GM23338 (cell line): ENCODE measurements around the gene SLC37A1.

Source experiments
- CREB1 ChIP-seq: fragments of 250-450 bp; sonication (Bioruptor Pico); IDR thresholded peaks from 2 replicates; pipeline ENCODE4 v1.5.0; 2020; ENCODE audit warnings: low read depth, mild to moderate bottlenecking, moderate library complexity
- CTCF ChIP-seq, 2 experiments: fragments of 200-600 bp in 1 of 2; sonication (generic) in 1 of 2; conservative IDR thresholded peaks; 2 replicates each; pipeline versions ENCODE4 v1.5.1 to v1.6.1; 2016 to 2017; ENCODE audit warnings: antibody characterized with exemption in 2 of 2, low read depth in 2 of 2, mild to moderate bottlenecking in 2 of 2, moderate library complexity in 1 of 2
- ETS1 ChIP-seq: IDR thresholded peaks from 2 replicates; pipeline ENCODE4 v1.6.1; 2016; ENCODE audit warnings: antibody characterized with exemption
- EZH2 ChIP-seq: fragments of 200-600 bp; sonication (generic); IDR thresholded peaks from one replicate; pipeline ENCODE4 v1.8.0; 2017; ENCODE audit warnings: antibody characterized with exemption, mild to moderate bottlenecking, low read depth; ENCODE audit not compliant: unreplicated experiment
- EZH2phosphoT487 ChIP-seq: fragments of 200-600 bp; sonication (generic); IDR thresholded peaks from one replicate; pipeline ENCODE4 v1.8.1; 2018; ENCODE audit warnings: antibody characterized with exemption; ENCODE audit not compliant: unreplicated experiment
- JUNB ChIP-seq: IDR thresholded peaks from one replicate; pipeline ENCODE4 v1.6.1; 2016; ENCODE audit warnings: antibody characterized with exemption; ENCODE audit not compliant: unreplicated experiment
- NANOG ChIP-seq: IDR thresholded peaks from 2 replicates; pipeline ENCODE4 v1.6.1; 2016; ENCODE audit warnings: antibody characterized with exemption, borderline replicate concordance
- POLR2AphosphoS5 ChIP-seq: IDR thresholded peaks from 2 replicates; pipeline ENCODE4 v1.6.1; 2016; ENCODE audit warnings: antibody characterized with exemption, low read depth
- REST ChIP-seq: IDR thresholded peaks from one replicate; pipeline ENCODE4 v1.6.1; 2018; ENCODE audit warnings: antibody characterized with exemption; ENCODE audit not compliant: unreplicated experiment
- STAT1 ChIP-seq: IDR thresholded peaks from one replicate; pipeline ENCODE4 v1.6.1; 2016; ENCODE audit warnings: antibody characterized with exemption; ENCODE audit not compliant: unreplicated experiment
- ZNF331 ChIP-seq: fragments of 250-450 bp; sonication (Bioruptor Pico); IDR thresholded peaks from 2 replicates; pipeline ENCODE4 v1.5.0; 2020; ENCODE audit warnings: low read depth, mild to moderate bottlenecking, moderate library complexity

GRCh38 chr21:42489991-42490390 is 23.7 kb upstream of the SLC37A1 start:
- TF ChIP-seq CTCF (conservative IDR thresholded peaks at IDR 0.05; ENCODE audit: low read depth in 2 of 2) (no peak), CREB1 (CRISPR knock-in tag) (no peak), ETS1 (no peak), EZH2phosphoT487 (no peak), EZH2 (no peak), POLR2AphosphoS5 (no peak), JUNB (no peak), REST (no peak), ZNF331 (CRISPR knock-in tag) (no peak), STAT1 (no peak), NANOG (no peak)
